ENCODE results near the gene FAM131B. TPM values are rescaled to one million over a fixed set of nuclear protein-coding genes. Genes with fewer than 3 reads are reported as not detected.

Gene FAM131B
- total RNA-seq, 1 donor from 2014 or later: 15.5 TPM

DNA sequence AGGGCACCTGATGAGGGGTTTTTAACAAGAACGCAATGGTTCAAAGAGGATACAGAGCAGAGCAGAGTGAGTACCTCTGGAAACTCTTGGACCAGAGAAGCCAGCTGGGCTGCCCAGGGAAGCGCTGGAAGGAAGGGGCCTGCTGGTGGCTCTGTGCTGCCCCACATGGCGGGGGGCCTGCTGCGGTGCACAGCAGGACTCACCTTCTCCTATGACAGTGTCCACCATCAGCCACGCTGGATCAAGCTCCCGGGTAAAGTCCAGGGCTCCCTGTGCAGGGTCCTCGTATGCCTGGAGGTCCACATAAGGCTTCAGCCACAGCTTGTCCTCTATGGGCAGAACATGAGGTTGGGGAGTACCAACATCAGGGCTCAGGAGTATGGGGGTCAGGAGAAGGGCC, 33.7 kb upstream of the FAM131B start:
- H3K36me3 Mint-ChIP-seq (ENCODE audit: low read depth): no peaks in the 10 kb centered on the region
- H3K27ac Mint-ChIP-seq (ENCODE audit: unreplicated experiment): no peak overlapping the region
- no peak for DNase-seq (ENCODE audit: low read depth, low spot score)
- H3K9me3 Mint-ChIP-seq: no peaks in the 10 kb centered on the region
- no peaks in the 10 kb centered on the region for H3K27me3 Mint-ChIP-seq (ENCODE audit: low read depth)
- H3K4me1 Mint-ChIP-seq: peaks cover 4% of the 10 kb centered on the region
- TF ChIP-seq, protein P1, sequence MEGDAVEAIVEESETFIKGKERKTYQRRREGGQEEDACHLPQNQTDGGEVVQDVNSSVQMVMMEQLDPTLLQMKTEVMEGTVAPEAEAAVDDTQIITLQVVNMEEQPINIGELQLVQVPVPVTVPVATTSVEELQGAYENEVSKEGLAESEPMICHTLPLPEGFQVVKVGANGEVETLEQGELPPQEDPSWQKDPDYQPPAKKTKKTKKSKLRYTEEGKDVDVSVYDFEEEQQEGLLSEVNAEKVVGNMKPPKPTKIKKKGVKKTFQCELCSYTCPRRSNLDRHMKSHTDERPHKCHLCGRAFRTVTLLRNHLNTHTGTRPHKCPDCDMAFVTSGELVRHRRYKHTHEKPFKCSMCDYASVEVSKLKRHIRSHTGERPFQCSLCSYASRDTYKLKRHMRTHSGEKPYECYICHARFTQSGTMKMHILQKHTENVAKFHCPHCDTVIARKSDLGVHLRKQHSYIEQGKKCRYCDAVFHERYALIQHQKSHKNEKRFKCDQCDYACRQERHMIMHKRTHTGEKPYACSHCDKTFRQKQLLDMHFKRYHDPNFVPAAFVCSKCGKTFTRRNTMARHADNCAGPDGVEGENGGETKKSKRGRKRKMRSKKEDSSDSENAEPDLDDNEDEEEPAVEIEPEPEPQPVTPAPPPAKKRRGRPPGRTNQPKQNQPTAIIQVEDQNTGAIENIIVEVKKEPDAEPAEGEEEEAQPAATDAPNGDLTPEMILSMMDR (conservative IDR thresholded peaks at IDR 0.05): no peak
- no peak overlapping the region for H3K4me3 Mint-ChIP-seq

- no peaks in the 10 kb centered on the region for H3K36me3 Mint-ChIP-seq (ENCODE audit: low read depth)
- no peak overlapping the region for H3K27ac Mint-ChIP-seq (ENCODE audit: unreplicated experiment)
- no peak for DNase-seq (ENCODE audit: low read depth, low spot score)
- TF ChIP-seq, protein P1 (conservative IDR thresholded peaks at IDR 0.05): peak; percentile 38
- no peaks in the 10 kb centered on the region for H3K9me3 Mint-ChIP-seq
- H3K4me3 Mint-ChIP-seq: no peak overlapping the region
- no peaks in the 10 kb centered on the region for H3K27me3 Mint-ChIP-seq (ENCODE audit: low read depth)
- peaks cover 4% of the 10 kb centered on the region for H3K4me1 Mint-ChIP-seq
Measured at GRCh38 chr7:143395187-143396149, 33.0 kb upstream of the FAM131B start.

DNA sequence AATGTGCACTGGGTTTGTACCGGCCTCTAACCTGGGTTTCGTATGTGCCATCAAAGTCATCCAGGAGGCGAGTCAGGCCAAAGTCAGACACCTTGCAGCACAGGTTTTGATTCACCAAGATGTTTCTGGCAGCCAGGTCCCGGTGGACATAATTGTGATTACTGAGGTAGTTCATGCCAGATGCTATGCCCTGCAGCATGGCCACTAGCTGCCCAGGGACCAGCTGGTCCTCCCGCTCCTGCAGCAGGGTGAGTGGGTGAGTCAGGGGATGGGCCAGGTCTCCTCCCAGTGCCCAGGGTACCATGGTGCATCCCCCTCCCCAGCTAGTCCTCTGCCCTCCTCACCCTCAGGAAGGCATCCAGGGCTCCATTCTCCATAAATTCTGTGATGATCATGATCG, 32.3 kb upstream of the FAM131B start:
- TF ChIP-seq, protein P1 (conservative IDR thresholded peaks at IDR 0.05): no peak
- Mint-ChIP-seq H3K27me3 (ENCODE audit: low read depth) (no peaks in the 10 kb centered on the region), H3K27ac (ENCODE audit: unreplicated experiment) (no peak overlapping the region), H3K4me1 (peaks cover 4% of the 10 kb centered on the region), H3K36me3 (ENCODE audit: low read depth) (peaks cover 4% of the 10 kb centered on the region), H3K9me3 (no peaks in the 10 kb centered on the region), H3K4me3 (no peak overlapping the region)
- no peak for DNase-seq (ENCODE audit: low read depth, low spot score)

GRCh38 chr7:143394068-143394467, 31.6 kb upstream of the FAM131B start:
- no peak overlapping the region for H3K4me3 Mint-ChIP-seq
- H3K9me3 Mint-ChIP-seq: no peaks in the 10 kb centered on the region
- no peak for DNase-seq (ENCODE audit: low read depth, low spot score)
- no peaks in the 10 kb centered on the region for H3K27me3 Mint-ChIP-seq (ENCODE audit: low read depth)
- H3K36me3 Mint-ChIP-seq (ENCODE audit: low read depth): peaks cover 6% of the 10 kb centered on the region
- peaks cover 4% of the 10 kb centered on the region for H3K4me1 Mint-ChIP-seq
- TF ChIP-seq, protein P1 (conservative IDR thresholded peaks at IDR 0.05): no peak
- H3K27ac Mint-ChIP-seq (ENCODE audit: unreplicated experiment): no peak overlapping the region

DNA sequence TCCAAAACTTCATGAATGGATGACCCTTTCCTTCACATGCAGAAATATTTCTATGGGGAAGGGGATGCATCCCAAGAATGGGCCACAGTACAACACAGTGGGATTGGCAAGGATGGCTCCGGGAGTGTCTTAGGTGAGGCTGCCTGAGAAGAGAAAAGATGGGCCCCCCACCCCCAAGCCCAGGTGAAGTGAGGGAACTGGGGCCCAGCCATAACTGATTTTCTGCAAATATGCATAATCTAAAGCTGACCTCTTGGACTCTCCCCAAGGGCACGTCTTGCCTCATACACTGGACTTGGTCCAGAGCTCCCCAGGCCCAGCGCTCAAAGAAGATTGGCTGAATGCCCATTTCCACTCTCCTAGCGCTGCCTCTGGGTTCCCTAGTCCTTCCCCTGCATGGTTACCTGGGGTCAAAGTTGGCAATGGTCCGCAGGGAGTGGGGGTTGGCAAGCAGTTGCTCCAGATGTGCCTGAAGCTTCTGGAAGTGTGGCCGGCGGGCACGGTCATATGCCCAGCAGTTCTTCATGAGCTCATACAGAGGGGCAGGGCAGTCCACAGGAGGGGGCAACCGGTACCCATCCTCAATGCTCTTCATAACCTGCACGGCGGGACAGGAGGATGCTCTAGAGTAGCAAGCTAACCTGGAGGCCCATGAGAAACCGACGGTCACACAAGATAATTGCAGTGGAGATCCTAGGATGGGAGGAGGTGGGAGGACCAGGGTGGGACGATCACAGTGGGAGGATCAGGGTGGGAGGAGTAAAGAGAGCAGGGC, 30.9 kb upstream of the FAM131B start:
- H3K4me3 Mint-ChIP-seq: no peak overlapping the region
- H3K27me3 Mint-ChIP-seq (ENCODE audit: low read depth): no peaks in the 10 kb centered on the region
- peaks cover 4% of the 10 kb centered on the region for H3K4me1 Mint-ChIP-seq
- TF ChIP-seq, protein P1 (conservative IDR thresholded peaks at IDR 0.05): no peak
- no peaks in the 10 kb centered on the region for H3K9me3 Mint-ChIP-seq
- no peak overlapping the region for H3K27ac Mint-ChIP-seq (ENCODE audit: unreplicated experiment)
- DNase-seq (ENCODE audit: low read depth, low spot score): no peak
- peaks cover 6% of the 10 kb centered on the region for H3K36me3 Mint-ChIP-seq (ENCODE audit: low read depth)
